HL-60/S4 treated with retinoic acid at 250 ng/mL for 4 days and 3 days (cell line): ENCODE results near the gene PLIN4.

ENCODE experiments used
- in situ Hi-C: fragments of 300-500 bp; cut with MboI; formaldehyde crosslinking; loops from 2 replicates; pipeline ENCODE4 v1.7.0; 2022; ENCODE audit warnings: low sequenced_read_pairs

PLIN4 gene

GRCh38 chr19:4493104-4493928 is 25.0 kb downstream of the PLIN4 start:
- in situ Hi-C loops: no loop called here

- in situ Hi-C loops: no loop called here
These were observed 25.8 kb downstream of the PLIN4 start for GRCh38 chr19:4492337-4493103.

DNA sequence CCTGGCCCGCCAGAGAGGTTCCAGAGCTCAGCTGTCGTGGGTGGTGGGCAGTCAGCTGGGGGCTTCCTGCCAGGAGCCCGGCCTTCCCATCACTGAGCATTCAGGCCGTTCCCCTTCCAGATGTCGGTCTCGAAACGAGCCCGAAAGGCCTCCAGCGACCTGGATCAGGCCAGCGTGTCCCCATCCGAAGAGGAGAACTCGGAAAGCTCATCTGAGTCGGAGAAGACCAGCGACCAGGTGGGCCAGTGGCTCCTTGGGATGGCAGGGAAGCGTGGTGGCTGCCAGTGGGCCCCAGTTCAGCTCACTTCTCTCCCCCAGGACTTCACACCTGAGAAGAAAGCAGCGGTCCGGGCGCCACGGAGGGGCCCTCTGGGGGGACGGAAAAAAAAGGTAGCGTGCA is 26.8 kb downstream of the PLIN4 start:
- in situ Hi-C loops: no loop called here

DNA sequence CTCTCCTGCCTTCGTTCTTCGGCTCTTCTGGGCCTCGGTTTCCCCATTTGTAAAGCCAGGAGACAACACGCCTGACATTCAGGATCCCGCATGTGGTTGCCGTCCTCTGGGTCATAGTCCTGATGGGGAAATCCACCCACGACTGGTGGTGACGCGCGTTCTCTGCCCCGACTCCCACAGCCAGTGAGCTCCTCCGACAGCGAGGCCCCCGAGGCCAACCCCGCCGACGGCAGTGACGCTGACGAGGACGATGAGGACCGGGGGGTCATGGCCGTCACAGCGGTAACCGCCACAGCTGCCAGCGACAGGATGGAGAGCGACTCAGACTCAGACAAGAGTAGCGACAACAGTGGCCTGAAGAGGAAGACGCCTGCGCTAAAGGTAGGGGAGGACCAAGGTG is 29.8 kb downstream of the PLIN4 start:
- in situ Hi-C loops: no loop called here

DNA sequence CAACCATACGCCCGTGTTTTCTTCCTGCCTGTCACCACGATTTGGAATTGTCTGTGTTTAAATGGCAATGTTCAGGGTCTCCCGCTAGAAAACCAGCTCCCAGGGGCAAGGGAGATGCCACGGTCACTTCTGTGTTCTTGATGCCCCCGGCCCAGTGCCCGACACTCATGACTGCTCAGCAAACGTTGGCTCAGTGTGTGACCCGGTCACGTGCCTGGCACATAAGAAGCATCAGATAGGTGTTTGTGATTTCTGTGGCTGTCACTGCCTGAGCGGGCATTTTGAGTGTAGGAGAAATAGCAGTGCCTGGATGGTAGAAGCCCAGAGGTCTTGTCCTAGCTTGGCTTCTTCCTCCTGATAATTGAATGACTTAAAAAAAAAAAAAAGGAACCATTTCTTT is 30.7 kb downstream of the PLIN4 start:
- in situ Hi-C loops: no loop called here

DNA sequence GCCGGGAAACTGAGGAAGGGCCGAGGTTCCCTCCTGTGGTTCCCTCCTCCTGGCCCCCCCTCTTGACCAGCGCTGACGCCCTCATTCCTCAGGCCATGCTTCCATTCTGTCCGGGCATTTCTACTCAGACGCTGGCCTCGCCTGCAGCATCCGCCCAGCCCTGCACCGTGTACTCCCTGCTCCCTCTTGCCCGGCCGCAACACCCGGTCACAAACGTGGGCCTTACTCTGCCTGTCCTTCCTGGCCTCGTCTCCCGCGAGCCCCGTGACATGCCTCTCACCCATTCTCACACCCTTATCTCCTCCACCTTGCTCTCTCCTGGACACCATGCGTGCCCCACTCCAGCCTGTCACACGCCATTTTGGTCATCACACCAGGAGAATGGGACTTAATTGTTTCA is 34.9 kb downstream of the PLIN4 start:
- in situ Hi-C loops: no loop called here

DNA sequence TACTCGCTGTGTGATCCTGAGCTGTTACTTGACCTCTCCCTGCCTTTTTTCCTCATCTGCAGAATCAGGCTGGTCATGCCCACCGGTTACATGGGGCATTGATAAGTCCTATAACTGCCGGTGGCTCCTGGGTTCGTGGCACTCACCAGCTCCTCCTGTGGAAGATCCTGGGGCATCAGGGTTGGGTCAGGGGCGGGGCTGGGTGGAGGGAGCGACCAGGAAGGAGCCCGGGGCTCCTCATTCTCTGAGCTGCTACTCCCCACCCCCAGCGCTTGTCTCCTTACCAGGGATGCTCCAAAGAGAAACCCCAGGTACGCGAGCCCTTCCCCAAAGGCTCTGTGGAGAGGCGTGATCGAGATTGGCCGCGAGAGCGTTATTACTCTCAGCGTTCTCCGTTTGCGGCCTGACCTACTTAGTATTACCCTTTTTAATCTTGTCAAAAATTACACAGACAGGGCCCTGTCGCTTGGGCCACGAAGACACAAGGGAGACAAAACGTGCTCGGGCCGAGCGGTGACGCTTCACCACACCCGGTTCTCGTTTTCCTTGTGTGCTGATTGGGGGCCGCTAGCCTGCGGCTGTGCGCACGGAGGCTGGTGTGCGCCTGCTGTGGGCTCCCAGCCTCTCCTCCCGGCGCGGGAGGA is 35.4 kb downstream of the PLIN4 start:
- in situ Hi-C loops: no loop called here

GRCh38 chr19:4477034-4477801 is 41.1 kb downstream of the PLIN4 start:
- in situ Hi-C loops: no loop called here

- in situ Hi-C loops: no loop called here
These were observed 43.7 kb downstream of the PLIN4 start for GRCh38 chr19:4474514-4475022.

GRCh38 chr19:4473763-4474513 is 44.3 kb downstream of the PLIN4 start:
- in situ Hi-C loops: no loop called here

DNA sequence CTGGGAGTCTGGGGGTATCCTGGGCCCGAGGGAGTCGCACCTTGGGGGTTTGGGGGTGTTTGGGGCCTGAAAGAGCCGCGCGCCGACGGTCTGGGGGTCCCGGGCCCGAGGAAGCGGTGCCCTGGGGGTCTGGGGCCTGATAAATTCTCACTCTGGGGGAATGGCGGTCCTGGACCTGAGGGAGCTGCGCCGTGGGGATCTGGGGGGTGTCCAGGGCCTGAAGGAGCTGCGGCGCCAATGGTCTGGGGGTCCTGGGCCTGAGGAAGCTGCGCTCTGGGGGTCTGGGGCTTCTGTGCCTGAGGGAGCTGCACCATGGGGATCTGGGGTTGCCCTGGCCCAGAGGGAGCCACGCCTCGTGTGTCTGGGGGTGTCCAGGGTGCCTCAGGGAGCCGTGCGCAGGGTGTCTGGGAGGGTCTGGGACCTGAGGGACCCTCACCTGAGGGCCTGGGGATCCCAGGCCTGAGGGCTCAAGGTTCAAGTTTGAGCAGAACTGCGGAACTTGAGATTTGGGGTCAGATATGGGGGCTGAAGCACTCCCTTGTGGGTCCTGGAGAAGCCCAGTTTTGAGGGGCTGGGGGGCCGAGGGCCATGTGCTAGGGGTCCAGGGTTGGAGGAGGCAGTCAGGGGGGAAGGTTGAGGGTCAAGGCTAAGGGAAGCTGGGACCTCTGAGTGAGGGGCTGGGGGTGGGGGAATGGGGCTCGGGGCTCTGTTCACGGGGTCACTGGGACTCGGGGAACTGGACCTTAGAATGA is 45.1 kb downstream of the PLIN4 start:
- in situ Hi-C loops: no loop called here

GRCh38 chr19:4472174-4472974 is 45.9 kb downstream of the PLIN4 start, which contains the start of gene HDGFL2:
Gene HDGFL2 (plus strand): TSS chr19:4472297. CDS start chr19:4472351, 54 bp downstream.
- in situ Hi-C loops: no loop called here

DNA sequence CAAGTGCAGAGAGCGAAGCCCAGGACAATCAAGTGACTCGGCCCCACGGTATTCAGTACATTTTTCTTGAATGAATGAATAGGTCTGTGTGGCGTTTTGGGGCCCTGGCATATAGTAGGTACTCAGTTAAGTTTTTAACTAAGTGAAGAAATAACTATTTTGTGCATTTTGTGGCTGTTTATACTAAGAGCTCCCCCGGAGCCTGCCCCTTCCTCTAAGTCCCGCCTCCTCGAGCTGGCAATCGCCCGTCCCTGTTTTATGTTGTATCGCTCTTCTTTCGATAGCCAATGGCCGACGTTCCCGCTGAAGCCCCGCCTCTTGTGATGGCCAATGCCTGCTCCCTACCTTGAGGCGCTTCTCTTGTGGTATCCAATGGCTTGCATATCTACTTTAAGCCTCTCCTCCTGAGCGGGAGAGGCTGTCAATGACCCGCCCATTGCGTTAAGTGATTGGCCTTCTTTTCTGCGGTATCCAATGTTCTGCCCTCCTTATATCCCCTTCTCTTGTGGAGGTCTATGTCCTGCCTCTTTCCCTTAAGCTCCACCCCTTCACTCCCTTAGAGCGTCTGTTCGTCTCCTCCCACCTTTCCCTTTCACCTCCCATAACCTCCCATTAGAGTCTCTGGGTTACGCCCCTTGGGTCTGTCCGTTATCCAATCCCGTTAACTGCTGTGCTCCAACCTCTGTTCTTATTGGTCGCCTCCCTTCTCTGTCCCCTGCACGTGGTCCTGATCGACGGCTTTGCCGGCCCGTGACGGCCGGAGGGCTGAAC is 46.7 kb downstream of the PLIN4 start:
- in situ Hi-C loops: no loop called here

GRCh38 chr19:4467835-4468234 is 50.5 kb downstream of the PLIN4 start:
- in situ Hi-C loops: no loop called here

DNA sequence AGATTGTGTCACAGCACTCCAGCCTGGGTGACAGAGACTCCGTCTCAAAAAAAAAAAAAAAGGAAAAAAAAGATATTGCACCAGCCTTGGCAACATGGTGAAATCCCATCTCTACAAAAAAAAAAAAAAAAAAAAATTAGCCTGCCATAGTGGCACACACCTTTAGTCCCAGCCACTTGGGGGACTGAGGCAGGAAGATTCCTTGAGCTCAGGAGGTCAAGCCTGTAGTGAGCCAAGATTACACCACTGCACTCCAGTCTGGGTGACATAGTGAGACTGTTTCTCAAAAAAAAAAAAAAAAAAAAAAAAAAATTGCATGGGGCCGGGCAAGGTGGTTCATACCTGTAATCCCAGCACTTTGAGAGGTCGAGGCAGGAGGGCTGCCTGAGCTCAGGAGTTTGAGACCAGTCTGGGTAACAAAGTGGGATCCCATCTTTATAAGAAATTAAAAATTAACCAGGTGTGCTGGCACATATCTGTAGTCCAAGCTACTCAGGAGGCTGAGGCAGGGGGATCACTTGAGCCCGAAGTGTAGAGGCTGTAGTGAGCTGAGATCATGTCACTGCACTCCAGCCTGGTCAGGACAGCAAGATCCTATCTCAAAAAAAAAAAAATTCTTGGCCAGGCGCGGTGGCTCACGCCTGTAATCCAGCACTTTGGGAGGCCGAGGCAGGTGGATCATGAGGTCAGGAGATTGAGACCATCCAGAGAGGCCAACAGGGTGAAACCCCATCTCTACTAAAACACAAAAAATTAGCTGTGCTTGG is 53.3 kb downstream of the PLIN4 start:
- in situ Hi-C loops: no loop called here

DNA sequence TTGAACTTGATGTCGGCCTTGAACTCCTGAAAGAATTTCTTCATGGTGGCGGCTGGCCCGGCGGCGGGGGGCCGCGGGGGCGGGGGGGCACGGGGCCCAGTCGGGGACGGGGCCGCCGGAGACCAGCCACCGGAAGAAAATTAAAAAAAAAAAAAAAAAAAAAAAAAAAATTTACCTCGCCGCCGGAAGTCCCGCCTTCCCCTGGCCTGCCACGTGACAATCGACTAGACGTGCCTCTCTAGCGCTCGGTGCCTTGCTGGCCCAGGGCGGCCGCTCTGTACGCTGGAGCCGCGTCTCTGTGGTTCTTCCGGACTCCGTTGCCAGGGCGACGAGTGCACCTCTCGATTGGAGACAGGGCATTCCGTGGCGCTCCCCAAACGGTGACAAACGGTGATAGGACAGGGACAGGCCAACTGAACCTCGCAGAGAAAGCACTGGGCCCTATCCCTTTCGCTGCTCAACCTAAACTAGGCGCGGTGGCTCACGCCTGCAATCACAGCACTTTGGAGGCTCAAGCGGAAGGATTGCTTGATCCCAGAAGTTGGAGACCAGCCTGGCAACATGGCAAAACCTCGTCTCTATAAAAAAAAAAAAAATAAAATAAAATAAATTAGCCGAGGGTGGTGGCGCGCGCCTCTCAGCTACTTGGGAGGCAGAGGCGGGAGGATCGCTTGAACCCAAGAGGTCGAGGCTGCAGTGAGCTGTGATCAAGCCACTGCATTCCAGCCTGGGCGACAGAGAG is 60.5 kb downstream of the PLIN4 start, which contains the start of gene UBXN6:
Gene UBXN6 (minus strand): TSS at position 141 of the 742 bp plus-strand sequence. CDS start 97 bp downstream, at position 44.
- in situ Hi-C loops: no loop called here
